Activated CD4-positive, alpha-beta T cell treated with anti-CD3 and anti-CD28 coated beads, Interleukin-2, Interleukin-4, amounts not matched to agents 100 ng/mL and 50 ng/mL, durations not matched to agents 16 hours and 8 hours (primary cell): ENCODE data around the gene PTPRA.
"Not testable (repeated sequence)": the region's sequence is repeated elsewhere in the genome, so short reads cannot be mapped to it uniquely, and the experiment has no call there.

Experiments
- DNase-seq: peaks from one replicate; pipeline ENCODE4 v3.0.0-alpha.2; 2020; ENCODE audit warnings: low spot score

PTPRA gene

DNA sequence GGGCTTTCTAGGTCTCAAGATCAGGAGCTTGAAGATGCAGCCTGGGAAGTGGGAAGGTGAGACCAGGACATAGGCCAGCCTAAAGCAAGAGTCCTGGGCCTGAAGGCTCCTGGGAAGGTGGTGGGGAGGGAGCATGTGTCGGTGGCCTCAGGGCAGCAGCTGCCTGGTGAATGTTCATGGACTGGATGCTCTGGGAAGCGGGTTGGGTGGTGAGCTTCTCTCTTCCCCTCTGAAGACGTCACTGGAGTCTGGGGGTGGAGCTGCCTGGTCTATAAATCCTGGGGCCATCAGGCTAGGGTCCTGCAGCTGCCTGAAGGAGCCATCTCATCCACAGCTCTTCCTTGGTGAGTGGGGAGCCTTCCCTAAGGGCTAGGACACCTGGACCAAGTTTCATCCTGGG is 170.0 kb downstream of the PTPRA start, which contains the start of gene GNRH2:
GNRH2 (plus strand) TSS at position 301 of the 400 bp plus-strand sequence. CDS start 793 bp downstream, outside the sequence.
- no peak for DNase-seq

DNA sequence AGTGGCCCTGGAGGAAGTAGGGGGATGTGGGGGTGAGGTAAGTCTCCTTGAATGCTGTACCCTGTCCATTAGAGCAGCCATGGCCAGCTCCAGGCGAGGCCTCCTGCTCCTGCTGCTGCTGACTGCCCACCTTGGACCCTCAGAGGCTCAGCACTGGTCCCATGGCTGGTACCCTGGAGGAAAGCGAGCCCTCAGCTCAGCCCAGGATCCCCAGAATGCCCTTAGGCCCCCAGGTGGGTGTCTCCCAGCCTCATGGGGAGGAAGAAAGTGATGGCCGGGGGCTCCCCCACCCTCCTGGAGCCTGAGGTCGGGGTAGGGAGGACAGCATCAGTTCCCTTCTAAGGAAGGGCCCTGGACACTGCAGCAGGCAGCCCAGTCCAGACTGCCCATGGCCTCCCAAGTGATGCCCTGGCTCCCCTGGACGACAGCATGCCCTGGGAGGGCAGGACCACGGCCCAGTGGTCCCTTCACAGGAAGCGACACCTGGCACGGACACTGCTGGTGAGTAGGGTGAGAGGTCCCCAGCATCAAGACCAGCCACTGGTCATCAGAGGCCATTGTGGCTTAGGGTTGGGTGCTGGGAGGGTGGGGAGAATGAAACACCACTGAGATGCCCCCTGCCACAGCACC is 171.2 kb downstream of the PTPRA start:
- no peak for DNase-seq

DNA sequence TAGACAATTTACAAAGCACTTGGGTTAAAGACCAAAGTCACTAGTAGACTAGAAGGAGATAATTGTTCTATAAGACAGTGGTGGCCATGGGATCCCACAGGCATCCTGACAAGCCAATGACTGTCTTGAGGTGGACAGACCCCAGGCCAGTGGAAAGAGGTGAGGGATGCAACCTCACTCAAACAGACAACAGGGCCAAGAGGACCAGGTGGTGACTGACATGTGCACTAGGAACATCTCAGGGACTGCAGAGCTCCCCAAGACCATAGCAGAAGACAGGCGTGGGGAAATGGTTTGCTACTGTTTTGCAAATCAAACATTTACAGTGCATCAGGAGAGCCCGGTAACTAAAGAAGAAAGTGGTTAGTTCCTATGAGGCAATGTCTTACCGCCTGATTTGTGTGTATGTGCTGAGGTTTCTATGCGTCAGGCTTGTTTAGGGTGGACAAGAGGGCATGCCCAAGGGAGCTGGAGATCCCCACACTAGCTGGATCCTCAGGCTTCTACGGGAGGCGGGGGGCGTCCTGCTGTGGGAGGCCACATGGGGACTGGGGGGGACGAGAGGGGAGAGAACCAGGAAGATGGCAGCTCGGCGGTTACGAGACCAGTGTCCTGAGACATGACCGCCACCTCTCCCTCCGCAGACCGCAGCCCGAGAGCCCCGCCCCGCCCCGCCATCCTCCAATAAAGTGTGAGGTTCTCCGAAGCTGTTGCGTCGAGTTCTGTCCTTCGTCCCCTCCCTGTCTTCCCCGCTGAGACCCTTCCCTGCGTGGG is 171.9 kb downstream of the PTPRA start:
- DNase-seq = peak; percentile 59

DNA sequence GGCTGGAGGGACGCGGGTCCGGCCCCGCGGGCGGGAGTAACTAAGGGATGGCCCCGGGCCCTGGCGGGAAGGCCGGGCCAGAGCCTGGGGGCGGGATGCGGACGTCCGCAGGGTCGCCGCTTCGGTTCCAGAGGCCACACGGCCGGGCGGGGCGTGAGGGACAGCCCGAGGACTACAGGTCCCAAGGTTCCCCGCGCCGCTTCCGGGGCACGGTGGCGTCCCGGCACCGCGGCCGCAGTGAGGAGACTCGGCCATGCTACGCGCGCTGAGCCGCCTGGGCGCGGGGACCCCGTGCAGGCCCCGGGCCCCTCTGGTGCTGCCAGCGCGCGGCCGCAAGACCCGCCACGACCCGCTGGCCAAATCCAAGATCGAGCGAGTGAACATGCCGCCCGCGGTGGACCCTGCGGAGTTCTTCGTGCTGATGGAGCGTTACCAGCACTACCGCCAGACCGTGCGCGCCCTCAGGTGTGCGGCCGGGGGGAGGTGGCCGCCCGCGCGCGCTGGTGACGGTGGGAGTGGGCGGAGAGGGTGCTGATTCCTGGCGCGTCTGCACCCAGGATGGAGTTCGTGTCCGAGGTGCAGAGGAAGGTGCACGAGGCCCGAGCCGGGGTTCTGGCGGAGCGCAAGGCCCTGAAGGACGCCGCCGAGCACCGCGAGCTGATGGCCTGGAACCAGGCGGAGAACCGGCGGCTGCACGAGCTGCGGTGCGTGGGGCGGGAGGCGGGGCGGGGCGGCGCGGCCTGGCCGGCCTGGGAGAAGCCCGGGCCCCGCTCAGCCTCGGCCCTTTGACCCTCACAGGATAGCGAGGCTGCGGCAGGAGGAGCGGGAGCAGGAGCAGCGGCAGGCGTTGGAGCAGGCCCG is 172.8 kb downstream of the PTPRA start, which contains the start of gene MRPS26:
MRPS26 (plus strand) TSS at position 237 of the 861 bp plus-strand sequence; CDS start at position 254, 17 bp downstream.
- peak; percentile 87 for DNase-seq

DNA sequence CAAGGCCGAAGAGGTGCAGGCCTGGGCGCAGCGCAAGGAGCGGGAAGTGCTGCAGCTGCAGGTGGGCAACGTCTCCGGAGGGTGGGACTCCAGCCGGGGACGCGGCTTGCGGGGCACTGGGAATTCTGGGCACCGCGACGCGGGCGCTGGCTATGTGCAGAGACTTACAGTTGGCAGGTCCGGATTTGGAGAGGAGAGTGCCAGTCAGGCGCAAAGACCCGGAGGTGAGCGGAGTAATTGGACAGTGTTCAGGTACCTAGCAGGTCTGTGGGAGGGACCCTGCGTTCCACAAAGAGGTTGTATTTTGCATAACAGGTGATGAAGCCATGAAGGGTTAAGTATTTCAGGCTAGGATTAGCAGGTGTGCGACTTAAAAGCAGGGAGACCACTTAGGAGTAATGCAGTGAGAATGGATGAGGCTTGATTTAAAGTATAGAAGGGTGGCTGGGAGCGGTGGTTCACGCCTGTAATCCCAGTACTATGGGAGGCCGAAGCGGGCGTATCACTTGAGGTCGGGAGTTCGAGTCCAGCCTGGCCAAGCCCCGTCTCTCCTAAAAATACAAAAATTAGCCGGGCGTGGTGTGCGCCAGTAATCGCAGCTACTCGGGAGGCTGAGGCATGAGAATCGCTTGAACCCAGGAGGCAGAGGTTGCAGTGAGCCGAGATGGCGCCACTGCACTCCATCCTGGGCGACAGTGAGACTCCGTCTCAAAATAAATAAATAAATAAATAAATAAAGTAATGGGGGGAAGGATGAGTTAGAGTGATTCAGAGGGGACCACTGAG is 173.6 kb downstream of the PTPRA start:
- DNase-seq = no peak

DNA sequence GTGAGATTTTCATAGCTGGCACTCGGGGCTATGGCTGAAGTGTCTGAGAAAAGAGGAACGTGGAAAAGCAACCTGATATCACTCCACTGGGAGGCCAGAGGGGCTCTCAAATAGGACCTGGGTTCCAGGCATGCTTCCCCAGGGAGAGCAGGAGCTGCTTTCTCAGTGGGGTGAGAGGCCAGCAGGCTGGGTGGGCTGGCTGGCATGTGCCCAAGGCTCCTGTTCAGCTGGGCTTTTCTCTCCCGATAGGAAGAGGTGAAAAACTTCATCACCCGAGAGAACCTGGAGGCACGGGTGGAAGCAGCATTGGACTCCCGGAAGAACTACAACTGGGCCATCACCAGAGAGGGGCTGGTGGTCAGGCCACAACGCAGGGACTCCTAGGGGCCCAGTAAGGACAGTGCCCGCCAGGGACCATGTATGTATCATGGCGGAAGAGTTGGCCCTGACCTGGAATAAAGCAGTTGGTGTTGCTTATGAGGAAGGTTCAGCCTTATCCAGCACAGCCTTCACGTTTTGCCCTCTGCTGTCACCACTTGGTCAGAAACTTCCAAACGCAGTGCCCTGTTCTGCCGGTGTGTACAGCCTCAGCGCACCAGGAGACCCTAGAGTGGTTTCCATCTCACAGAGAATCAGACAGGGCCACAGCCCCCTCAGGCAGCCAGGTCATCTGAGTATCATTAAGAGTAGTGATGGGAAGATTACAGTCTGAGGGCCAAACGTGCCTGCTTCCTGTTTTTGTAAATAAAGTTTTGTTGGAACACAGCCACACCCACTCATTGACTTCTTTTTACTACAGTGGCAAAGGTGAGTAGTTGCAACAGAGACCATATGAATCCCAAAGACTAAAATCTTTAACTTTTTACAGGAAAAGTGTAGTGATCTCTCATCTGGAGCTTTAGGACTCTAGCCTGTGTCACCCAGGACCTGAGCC is 174.5 kb downstream of the PTPRA start:
- DNase-seq = no peak

DNA sequence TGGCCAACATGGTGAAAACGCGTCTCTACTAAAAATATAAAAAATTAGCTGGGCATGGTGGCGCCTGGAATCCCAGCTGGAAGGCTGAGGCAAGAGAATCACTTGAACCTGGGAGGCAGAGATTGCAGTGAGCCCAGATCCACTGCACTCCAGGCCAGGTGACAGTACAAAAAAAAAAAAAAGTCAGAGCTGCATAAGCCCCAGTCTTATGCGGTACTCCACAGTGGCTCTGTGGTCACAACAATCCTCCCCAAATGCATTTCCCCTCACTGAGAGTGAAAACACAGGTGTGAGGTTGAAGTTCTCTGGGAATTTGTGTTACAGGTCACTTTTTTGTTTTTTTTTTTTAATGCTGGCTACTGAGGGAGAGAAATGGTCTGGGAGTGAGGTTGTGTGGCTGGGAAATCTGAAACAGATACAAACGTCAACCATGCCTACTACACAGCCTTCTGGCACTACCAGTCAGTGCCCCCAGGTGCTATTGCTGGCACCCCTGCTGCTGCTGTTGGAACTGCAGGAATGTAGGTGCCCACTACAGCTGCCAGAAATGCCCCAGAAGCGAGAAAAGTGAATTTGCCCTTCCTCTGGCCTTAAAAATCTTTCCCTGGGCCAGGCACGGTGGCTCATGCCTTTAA is 178.2 kb downstream of the PTPRA start:
- no peak for DNase-seq

DNA sequence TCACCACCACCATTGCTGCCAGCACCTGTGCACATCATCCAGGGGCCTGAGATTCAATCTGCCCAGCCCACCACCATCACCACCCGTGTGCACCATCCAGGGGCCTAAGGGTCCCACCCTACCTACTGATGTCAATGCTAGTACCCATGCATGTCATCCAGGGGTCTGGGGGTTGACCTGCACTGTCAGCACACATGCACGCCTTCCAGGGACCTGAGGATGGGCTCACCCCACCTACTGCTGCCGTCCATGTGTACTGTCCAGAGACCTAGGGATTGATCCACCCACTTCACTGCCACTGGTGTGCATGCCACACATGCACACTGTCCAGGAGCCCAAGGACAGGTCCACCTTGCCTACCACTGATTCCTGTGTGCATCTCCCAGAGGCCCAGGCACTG is 186.2 kb downstream of the PTPRA start:
- DNase-seq = no peak

DNA sequence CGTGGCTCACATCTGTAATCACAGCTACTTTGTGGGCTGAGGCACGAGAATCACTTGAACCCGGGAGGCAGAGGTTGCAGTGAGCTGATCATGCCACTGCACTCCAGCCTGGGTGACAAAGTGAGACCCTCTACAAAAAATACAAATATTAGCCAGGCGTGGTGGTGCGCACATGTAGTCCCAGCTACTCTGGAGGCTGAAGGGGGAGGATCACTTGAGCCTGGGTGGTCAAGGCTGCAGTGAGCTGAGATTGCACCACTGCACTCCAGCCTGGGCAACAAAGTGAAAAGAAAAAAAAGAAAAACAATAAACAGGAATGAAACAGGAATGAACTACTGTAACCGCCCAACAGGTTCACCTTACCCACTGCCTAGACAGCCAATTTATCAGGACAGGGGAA is 190.8 kb downstream of the PTPRA start:
- DNase-seq = not testable (repeated sequence)

DNA sequence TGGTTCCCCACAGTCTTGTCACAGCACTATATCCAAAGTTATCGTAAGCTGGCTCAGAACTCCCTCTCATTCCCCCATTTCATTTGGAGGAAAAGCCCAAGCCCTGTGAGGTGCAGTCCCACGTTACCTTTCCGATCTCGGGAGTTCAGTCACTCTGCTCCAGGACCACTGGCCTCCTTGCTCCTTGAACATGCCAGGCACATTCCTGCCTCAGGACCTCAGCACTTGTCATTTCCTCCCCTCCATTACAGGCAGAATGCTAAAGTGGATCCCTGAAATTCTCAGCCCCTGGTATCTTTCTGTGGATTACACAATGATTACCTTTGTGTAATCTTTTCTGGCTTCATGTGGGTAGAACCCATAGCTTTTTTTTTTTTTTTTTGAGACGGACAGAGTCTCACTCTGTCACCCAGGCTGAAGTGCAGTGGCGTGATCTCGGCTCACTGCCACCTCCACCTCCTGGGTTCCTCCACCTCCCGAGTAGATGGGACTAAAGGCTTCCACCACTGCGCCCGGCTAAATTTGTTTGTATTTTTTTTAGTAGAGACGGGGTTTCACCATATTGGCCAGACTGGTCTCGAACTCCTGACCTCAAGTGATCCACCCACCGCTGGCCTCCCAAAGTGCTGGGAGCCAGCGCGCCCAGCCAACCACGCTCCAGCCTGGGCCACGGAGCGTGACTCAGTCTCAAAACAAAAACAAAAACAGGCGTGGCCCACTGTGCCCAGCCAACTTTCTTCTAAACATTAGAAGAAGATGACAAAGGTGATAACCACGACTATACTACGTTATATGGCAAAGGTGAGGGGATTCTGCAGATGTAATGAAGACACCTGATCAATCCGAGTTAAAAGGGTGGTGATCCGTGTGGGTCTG is 194.1 kb downstream of the PTPRA start:
- no peak for DNase-seq

DNA sequence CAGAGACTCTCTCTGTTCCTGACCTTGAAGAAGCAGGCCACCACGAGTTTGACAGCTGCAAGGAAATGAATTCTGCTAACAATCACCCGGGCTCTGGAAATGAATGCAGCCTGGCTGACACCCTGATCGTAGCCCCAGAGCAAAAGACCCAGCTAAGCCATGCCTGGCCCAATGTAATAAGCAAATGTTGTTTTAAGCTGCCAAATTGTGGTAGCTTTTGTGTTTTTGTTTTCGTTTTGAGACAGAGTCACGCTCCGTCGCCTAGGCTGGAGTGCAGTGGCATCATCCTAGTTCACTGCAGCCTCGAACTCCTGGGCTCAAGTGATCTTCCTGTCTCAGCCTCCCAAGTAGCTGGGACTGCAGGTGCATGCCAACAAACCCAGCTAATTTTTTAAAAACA is 194.8 kb downstream of the PTPRA start:
- DNase-seq = no peak

DNA sequence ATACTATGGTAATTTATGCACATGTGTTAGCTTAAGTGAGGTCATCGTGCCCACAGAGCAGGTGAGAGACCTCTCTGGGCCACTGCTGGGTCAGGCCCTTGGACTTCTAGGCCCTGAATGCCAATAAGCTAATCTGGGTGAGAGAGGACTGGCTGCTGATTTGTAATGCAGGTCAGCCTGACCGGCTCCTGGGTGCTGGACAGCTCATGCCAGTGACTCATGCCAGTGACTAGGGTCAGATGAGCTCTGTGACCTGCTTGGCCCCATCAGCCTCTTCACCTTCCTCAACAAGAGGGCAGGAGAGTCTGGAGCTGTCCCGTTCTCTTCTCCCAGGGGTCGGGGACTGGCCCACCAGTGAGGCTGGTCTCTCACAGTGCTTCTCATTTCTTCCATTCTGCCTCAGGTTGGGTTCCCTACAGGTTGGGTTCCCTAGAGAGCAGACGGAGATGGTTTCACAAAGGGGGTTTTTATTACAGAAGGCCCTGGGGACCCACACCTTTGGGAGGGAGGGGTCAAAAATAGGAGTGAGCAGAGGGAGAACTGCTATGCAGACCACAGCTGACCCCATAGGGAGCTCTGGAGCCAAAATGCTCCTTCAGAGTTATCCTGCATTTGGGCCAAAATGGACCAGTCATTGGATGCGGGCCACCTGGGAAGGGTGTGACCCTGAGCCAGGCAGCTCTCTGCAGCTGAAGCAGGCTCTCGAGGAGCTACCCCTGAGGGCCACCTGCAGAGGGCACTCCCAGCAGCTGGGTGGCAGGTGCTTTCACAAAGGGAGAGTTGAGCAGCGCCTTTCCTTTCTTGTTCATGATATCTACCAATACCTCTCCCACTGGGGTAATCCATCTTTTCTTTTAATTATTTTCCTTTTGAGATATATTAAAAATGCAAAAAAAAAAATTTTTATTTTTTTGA is 196.0 kb downstream of the PTPRA start:
- no peak for DNase-seq

DNA sequence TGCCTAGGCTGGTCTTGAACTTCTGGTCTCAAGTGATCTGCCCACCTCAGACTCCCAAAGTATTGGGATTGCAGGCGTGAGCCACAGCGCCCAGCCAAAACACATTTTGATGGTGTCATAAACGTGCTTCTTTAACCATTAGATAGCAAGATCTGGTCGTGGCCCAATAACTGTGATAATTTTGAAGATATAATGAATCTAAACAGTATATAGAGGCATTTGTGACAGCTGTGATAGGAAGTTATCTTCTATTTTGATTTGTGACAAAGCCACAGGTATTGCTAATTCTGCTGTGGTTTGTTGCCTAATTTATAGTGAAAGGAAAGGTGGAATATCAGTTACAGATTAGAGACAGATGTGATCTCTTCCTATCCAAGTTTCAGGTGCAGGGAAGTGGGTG is 197.4 kb downstream of the PTPRA start:
- no peak for DNase-seq

DNA sequence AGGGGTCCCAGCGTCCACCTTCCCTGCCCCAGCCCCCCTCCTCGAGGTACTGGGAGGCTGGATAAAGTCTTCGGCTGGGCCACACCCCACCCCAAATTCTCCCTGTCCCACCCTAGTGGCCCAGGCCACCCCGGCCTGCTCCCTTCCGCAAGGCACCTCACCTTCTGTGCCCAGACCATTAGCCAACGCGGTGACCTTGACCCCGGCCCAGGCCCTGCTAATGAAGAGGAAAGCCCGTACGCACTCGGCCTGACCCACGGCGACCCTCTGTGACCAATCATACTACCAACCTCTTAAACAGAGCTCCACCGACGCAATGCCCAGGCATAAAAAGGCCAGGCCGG is 198.0 kb downstream of the PTPRA start:
- no peak for DNase-seq

DNA sequence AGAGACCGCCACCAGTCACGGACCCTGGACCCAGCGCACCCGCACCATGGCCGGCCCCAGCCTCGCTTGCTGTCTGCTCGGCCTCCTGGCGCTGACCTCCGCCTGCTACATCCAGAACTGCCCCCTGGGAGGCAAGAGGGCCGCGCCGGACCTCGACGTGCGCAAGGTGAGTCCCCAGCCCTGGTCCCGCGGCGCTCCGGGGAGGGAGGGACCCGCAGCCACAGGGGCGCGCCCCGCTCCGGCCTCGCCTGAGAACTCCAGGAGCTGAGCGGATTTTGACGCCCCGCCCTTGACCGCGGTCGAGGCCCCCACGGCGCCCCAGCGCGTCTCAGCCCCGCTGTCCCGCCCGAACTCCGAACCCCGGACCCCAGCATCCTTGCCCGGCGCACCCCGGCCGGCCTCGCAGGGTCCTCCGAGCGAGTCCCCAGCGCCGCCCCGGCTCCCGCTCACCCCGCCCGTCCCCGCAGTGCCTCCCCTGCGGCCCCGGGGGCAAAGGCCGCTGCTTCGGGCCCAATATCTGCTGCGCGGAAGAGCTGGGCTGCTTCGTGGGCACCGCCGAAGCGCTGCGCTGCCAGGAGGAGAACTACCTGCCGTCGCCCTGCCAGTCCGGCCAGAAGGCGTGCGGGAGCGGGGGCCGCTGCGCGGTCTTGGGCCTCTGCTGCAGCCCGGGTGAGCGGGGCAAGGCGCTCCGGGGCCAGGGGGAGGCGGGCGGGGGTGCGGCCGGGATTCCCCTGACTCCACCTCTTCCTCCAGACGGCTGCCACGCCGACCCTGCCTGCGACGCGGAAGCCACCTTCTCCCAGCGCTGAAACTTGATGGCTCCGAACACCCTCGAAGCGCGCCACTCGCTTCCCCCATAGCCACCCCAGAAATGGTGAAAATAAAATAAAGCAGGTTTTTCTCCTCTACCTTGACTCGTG is 198.6 kb downstream of the PTPRA start, which contains the start of gene OXT:
OXT (plus strand) TSS at position 11 of the 920 bp plus-strand sequence; CDS start at position 47, 36 bp downstream.
- peak; percentile 42 for DNase-seq

DNA sequence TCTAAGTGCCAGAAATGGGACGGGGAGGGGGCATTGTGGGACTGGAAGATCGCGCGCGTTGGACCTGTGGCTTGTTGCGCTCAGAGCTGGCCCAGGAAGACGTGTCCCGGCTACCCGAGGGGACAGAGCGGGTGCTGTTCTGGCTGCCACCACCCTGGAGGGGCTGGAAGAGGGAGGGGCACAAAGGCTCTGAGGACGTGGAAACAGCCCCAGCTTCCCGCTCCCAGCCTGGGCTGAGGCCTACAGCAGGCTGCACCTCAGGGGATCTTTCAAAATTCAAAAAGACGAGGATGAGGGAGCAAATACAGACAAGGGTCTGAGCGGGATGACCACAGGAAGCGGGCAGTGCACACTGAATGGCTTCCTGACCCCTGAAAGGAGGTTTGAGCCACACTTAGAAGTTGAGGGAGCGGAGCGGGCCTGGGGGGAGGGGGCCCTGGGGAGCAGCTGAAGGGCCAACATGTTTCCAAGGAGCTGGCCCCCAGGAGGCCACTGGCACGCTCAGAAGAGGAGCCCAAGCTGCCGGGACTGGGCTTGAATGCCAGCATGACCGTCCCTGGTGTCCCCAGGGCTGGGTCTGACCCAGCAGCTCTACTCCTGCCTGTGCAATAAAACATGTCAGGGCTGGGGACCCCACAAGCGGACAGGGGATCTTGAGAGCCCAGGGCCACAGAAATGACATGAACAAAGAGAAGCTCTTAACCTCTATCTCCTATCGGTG is 199.4 kb downstream of the PTPRA start:
- no peak for DNase-seq
